Astrocyte (in vitro differentiated cells and primary cell): Measurements from ENCODE around the gene DGKB.

ENCODE experiments used
- CTCF ChIP-seq: IDR thresholded peaks from 2 replicates; pipeline ENCODE4 v1.5.1; 2011; ENCODE audit warnings: low read depth, mild to moderate bottlenecking, inconsistent platforms, low read length, moderate library complexity; ENCODE audit not compliant: insufficient read depth
- EZH2 ChIP-seq: IDR thresholded peaks from 2 replicates; pipeline ENCODE4 v1.6.1; 2012; ENCODE audit warnings: mild to moderate bottlenecking, low read length, inconsistent platforms; ENCODE audit not compliant: insufficient read depth

- no peak for TF ChIP-seq CTCF
- TF ChIP-seq EZH2 = no peak
Observed at GRCh38 chr7:14124716-14125115, 777.8 kb downstream of the DGKB start.
